Stimulated activated CD8-positive, alpha-beta memory T cell treated with anti-CD3 and anti-CD28 coated beads, Interleukin-12 subunit alpha, Interleukin-12 subunit beta, amount 100 ng/mL, for 24 hours (primary cell): Measurements from ENCODE around the gene CD34.
"Not testable (repeated sequence)": the region's sequence is repeated elsewhere in the genome, so short reads cannot be mapped to it uniquely, and the experiment has no call there.

Experiments
- DNase-seq: peaks from one replicate; pipeline ENCODE4 v3.0.0-alpha.2; 2020; ENCODE audit errors: extremely low read depth

The CD34 gene

DNA sequence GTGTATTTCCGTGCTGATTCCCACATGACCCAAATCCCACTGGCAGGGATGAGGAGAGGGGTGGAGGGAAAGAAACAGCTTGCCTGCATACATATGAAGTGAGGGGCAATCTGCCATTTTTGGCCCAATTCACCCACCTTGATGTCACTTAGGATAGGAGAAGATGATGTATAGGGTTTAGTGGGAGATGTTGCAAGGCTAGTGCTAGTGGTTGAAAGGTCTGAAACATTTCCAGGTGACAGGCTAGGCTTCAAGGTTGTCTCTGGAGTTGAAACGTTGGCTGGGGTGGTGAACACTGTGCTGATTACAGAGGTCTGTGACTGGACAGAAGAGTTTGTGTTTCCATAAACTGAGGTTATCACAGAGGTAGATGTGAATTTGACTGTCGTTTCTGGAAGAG is 12.1 kb downstream of the CD34 start:
- no peak for DNase-seq

DNA sequence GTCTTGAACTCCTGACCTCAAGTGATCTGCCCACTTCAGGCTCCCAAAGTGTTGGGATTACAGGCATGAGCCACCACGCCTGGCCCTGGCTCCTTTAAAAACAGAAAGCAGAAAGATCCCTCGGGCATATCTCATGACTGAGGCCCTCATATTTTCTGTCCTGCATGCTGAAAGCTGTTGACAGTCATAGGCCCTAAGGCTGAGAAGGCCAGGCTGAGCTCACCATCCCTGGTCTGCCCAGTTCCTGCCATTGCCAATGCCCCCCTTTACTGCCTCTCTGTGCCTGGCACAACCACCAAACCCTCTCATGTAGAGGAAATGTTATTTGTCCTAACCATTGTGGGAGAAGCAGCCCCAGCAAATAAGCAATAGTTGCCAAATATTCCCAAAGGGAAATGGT is 12.7 kb downstream of the CD34 start:
- DNase-seq = no peak

DNA sequence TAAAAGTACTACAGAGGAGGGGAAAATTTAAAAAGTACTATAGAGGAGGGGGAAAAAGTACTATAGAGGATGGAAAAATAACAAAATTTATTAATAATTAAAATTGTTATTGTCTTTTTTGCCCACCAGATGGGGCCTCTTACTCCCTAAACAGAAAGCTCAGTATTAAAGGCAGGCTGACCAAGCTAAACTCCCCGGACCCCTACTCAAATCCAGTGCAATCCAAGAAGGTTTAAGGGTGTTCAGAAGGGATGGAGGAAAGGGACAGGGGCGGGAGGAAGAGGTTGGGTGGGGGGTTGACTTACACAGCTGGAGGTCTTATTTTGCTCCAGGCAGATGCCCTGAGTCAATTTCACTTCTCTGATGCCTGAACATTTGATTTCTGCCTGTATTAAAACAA is 13.7 kb downstream of the CD34 start:
- DNase-seq = no peak

DNA sequence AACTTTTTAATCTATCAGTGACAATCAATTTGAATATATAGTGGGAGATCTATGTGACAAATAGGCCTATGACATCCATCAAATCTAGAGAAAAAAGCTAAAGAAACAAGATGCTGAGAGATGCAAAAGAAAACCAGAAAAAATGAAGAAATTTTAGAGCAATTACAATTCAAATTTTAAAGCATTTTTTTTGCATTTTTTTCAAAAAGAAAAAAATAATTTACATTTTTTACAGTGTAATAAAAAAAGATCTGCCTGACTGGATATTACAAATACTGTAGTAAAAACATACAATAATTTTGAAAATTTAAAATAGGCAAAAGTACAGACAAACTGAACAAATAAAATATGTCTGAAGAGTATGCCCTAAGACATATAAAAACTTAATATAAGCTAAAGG is 14.4 kb downstream of the CD34 start:
- no peak for DNase-seq

DNA sequence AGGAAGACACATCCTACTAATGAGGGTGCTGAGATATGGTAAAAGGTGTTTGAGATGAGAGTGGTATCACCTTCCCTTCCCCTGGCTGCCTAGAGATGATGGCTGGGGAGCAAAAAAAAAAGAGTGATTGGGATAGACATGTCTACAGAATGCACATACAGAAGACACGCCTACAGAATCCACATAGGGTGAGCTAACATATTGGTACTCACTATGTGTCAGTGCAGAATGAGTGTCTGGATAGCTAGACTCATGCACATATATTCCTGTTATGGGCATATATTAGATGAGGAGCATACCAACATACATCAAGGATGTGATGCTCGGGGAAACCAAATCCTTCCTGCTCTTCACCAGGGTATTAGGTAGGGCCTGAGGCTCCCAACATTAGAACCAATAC is 16.2 kb downstream of the CD34 start:
- DNase-seq = no peak

DNA sequence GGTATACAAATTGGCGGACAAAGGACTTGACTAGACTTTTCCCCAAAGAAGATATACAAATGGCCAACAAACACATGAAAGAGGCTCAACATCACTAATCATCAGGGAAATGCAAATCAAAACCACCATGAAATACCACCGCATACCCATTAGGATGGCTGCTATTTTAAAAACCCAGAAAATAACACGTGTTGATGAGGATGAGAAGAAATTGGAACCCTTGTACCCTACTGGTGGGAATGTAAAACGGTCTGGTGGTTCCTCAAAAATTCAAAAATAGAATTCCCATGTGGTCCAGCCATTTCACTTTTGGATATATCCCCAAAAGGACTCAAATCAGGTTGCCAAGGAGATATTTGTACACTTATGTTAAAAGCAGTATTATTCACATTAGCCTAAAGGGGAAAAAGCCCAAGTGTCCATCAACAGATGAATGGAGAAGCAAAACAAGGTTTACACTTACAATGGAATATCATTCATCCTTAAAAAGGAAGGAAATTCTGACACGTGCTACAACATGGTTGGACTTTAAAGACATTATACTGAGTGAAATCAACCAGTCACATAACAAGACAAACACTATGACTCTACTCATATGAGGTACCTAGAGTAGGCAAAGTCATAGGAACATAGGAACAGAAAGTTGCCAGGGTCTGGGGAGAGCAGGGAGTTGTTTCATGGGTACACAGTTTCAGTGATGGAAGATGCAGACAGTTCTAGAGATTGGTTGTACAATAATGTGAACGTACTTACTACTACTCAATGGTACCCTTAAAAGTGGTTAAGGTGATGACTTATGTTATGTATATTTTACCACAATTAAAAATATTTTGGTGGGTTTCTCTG is 17.0 kb downstream of the CD34 start:
- DNase-seq = no peak

DNA sequence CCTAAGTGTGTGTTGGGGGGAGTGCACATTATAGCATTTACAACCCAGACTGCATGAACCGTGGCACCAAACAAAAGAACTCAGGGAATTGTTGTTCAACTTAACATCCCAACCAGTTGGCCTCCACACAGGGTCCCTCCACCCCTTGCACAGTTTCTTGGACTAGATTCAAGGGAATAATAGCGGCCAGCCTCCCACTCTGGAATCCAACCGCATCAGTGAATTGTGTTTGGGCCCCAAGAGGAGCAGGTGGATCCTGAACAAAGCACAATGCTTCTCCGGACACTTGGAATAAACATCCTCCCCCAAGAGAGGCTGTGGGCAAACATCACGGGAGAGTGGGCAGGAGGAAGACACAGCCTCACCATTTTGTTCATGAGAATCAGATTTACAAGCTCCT is 18.2 kb downstream of the CD34 start:
- DNase-seq = no peak

DNA sequence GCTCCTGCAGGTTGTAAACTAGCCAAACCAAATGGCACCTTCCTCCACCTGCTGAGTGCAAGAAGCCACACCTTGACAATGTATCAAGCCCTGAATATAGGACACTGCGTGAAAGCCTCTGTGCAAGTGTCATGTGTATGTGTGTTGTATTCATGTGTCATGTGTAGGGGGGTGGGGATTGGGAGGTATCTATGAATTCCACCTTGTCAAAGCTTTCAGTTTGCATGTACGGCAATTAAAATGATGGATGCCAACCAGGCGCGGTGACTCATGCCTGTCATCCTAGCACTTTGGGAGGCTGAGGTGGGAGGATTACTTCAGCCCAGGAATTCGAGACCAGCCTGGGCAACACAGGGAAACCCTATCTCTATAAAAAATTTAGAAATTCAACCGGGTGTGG is 19.8 kb downstream of the CD34 start:
- DNase-seq = no peak

DNA sequence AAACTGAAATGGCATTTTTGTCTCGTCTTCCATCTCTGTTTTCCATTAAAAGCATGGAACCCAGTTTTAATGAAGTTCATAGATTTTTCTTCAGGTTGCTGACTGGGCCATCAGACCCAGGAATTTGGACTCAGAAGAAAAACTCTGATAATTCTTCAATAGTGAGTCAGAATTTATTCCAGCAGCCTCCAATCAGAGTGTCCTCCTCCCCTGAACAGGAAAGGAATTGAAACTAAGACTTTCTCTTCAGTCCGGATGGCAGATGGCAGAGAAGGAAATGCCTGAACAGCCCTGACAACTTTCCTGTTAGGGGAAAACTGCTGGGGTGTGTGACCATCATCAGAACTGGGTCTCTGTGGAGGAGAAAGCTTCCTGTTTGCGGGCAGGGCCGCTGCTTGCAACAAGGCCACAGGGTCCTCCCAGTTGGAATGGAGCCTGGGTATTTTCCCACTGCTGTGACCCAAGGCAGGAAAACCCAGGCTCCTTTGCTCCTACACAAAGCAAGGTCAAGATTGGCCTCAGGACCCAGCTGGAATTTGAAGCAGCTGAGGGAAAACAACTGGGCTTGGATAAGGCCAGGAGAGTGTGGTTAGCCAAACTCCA is 20.7 kb downstream of the CD34 start:
- no peak for DNase-seq

DNA sequence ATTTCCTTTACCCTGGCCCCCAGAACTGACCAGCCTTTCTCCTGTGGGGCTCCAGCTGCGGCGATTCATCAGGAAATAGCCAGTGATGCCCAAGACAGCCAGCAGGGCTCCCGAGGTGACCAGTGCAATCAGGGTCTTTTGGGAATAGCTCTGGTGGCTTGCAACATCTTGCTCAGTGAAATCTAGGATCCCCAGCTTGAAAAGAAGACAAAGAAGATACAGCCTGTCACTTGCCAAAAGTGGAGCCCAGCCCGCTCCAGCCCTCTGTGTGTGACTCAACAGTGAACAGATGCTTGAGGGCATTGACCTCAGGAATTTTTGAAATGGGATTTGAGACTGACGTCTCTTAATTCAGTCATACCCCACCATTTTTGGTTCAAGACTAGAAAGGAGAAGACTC is 22.3 kb downstream of the CD34 start:
- DNase-seq = no peak

DNA sequence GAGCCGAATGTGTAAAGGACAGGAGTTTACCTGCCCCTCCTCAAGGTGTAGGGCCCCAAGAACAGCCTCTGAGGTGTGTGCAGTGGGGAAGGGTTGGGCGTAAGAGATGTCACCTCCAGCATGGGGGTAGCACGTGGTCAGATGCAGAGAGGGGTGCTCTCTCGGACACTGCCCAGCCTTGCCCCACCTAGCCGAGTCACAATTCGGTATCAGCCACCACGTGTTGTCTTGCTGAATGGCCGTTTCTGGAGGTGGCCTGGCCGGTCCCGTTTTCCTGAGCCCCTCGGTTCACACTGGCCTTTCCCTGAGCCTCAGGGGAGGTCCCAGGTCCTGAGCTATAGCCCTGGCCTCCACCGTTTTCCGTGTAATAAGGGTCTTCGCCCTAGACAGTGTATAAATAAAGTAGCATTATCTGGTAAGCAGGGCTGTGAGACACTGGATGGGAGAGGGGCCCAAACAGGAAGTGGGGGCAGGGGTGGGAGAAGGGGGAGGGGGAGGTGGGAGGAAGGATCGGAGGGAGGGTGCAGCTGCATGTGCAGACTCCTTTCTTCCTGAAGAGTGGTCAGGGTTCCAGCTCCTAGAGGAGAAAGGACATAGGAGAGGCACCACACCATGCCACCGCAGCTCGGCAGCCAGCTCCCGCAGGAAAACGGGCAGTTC is 23.3 kb downstream of the CD34 start:
- no peak for DNase-seq

DNA sequence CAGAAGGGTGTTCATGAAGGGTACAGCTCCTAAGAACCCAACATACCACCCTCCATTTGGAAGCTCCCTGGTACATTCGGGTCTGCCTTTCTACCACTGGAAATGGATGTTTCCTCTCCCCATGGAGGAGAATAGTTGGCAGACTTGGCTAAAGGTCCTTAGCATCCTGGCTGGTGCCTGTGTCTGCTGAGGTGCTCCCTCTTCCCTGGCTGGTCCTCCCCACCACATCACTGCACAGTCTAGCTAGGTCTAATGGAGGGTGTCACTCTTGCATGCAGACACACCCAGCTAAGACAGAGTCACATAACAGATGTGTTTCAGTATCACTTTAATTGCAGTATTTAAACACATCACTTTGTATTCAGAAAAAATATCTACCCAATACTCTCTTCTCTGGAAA is 24.7 kb downstream of the CD34 start:
- DNase-seq = no peak

DNA sequence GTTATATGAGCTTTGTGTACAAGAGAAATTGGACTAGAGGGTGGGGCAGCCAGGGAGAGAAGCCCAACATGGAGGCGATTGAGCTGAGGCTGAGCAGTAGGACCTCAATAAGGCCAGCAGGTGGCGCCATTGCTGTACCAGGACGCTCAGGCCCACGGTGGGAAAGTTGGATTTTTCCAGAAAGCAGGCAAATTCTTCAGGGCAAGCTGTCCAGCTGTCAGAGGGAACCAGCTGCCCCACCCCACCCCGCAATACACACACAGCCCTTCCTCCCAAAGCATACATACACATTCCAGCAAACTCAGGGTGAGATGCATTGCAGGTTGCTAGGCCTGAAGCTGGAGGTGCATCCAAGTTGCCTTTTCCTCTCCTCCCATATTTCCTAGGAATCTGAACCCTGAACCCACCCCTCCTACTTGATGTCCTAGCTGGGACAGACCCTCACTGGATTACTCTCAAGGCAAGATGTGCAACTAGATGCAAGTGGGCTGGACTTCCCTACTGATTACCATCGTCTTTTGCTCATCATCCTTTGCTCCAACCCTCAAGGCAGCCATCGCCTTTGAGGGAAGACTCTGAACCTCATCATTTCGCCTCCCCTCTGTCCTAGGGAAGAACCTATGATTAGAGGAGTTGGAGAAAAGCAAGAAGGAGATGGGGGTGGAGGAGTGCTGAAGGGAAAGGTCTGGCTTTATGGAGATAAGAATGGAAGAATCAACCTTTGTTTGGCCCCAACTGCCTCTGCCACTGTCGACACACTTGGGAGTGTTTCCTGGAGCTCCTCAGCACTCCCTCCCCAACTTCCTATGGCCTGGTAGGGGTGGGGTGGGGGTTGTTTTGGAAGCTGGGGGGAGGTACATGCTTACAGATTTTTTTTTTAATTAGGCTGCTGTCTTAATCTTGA is 25.5 kb downstream of the CD34 start:
- peak; percentile 37 for DNase-seq

DNA sequence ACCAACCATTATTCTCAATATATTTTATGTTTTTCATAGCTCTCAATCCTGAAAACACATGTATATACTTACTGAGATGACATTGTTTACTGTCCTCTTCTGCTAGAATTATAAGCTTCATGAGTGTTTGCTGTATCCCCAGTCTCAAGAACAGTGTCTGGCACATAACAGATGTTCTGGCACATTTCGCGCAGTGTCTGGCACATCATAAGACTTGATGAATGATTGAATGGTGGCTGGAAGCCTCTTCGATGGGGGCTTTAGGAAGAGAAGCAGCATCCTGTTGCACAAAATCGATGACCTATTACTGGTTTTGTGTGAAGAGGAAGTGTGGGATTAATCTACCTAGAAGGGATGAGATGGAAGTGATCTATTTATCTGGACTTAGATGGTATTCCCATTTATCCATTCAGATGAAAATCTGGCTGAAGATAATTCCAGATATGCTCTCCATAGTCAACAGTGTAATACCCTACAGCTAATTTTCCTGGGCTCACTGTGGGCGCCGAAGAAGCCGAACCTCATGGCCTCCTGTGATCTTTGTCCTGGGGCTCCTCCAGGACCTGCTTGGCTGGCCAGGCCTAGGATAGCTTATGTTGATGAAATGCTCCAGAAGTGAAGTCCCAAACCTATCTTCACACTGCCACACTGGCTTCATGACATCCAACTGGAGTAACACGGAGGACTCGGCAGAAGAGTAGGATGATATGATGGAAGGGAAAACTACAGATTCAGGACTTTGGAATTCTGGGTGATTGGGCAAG is 26.5 kb downstream of the CD34 start:
- DNase-seq = no peak

DNA sequence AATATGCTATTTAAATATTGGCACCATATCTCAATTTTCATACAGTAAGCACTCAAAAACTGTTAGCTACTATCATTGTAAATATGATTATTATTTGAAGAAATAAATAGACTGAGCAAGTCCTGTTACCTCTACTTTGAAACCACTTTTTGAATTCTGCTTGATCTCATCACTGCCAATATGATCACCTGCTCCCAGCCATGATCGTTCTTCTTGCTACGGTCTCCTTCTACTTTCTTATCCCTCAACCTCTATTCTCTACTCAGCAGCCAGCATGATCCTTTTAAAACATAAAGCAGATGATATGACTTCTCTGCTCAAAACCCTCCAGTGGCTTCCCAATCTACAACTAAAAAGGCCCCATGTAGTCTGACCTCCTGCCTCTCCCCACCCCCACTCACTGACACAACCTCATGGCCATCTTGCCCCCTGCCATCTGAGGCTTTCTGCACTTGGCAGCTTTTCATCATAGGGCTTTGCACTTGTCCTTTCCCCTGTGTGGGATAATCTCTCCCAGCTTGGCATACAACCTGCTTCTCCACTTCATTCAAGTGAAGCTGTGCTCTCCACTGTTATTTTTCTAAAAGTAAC is 27.2 kb downstream of the CD34 start:
- no peak for DNase-seq

DNA sequence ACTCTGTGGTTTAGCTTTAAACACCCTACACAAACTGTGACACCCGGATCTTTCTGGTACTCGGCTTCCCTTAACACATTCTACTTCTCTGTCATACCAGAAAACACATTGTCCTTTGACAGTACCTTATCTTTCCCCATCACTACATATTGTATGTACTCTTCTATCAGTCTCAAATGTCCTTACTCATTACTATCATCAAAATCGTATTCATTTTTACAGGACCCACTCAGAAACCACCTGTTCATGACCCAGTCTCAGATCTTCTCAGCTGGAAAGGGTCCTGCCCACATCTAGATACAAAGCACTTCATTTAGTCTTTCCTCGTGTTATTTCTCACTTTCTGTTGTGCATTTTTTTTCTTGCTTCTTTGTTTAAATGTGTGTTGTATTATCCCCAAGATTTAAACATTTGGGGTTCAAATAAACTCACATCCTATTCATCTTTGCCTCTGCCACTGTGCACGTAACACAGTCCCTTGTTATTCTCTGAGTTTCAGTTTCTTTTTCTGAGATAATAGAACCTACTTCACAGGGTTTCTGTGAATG is 27.7 kb downstream of the CD34 start:
- no peak for DNase-seq

DNA sequence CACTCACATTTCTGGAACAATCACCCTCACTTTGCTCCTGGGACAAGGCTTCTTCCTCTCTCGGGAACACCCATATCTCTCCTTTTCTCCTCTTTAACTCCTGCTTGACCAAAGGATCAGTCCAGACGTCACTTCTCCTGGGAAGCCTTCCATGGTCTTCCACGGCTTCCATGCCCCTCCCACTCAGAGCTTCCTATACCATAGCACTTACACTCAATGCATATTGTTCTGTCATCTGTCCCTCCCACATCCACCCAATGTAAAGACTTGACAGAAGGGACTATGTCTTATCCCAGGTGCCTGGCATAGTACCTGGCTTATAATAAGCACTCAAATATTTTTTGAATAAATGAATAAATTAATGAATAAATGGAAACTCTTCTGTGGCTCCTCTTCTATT is 28.2 kb downstream of the CD34 start:
- DNase-seq = no peak

DNA sequence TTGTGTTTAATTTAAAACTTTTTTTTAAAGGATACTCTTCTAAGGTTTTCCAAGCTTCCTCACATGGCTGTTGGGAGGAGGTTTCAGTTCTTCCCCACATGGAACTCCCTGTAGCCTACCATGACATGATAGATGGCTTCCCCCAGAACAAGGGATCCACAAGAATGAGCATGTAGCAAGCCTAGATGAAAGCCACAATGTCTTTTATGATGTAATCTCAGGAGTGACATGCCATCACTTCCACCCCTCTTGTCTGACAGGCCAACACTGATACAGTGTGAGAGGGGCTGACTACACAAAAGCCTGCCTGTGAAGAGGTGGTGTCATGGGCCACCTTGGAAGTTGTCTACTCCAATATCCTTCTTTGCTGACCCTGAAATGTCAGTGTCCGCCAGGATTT is 32.0 kb downstream of the CD34 start:
- no peak for DNase-seq

DNA sequence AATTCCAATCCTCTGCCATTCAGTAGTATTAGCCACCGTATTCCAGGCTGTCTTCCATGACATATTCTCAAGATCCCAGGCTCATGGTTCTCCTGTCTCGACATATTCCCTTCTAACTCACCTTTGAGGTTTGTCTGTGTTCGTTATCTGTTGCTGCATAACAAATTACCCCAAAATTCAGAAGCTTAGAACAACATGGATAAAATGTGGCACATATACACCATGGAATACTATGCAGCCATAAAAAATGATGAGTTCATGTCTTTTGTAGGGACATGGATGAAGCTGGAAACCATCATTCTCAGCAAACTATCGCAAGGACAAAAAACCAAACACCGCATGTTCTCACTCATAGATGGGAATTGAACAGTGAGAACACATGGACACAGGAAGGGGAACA is 33.0 kb downstream of the CD34 start:
- not testable (repeated sequence) for DNase-seq

DNA sequence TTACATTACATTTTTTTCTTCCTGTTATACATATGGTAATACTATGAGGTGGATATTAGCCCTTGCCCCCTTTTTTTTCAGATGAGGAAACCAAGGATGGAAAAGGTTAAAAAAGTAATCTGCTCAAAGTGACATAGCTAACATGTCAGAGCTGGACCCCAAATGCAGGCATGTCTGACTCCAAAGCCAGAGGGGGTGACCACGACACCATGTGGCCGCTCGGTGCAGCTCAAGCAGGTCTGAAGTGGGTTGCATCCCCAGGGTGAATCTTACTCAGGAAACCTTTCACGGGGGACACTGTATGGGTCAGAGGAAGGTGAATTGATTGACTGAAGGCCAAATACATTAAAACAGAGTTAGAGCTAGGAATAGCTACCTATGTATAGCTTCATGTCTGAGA is 34.8 kb downstream of the CD34 start:
- no peak for DNase-seq

DNA sequence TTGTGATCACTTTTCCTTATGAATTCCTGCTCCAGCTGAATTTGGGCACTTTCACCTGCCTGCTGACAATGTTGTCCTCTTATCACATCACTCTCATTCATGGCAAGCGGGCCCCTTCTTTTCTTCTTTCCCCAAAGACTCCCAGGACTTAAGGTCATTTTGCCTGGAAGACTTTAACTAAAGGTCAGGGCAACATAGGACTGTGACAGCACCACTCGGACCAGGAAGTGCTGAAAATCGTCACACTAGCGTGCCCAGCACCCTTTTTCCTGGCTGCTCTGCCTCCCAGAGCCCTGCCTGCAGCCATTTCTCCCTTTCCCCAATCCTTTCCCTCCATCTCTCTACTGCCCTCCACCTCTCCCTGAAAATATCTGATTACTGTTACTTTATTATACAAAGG is 35.4 kb downstream of the CD34 start:
- DNase-seq = no peak
